ENCODE data around the gene MRPS34.

The MRPS34 gene

DNA sequence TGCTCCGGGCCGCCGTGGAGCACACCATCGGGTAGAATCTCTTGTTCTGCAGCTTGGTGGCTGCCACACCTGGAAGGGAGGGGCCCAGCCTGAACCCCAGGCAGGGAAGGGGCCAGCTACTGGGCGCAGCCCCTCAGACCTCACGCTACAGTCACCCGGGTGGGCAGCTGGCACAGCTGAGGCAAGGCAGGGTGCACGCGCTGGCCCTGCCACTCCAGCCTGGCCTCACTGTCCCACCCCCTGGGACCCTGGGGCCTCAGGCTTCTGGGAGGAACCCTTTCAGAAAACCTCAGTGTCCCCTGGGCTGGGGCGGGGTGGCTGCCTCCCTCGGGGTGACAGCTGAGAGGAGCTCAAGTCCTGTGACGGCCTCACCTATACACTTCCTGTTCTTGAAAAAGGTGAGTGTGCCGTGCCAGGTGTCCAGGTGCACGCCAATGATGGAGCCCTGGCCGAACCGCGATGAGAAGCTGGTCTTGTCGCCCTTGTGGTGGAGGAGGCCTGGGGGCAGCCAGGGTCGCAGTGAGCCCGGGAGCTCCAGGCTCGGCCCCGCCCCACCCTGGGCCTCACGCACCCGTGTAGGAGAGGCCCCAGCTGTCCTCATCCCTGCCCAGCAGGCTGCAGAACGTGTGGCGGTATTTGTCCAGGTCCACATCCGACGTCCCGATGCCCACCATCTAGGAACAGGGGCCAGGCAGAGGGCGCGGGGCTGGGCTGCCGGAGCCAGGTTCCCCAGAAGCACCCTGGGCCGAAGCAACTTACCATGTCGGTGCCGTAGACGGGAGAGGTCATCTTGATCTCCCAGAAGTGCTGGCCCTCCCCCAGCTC lies 4.7 kb upstream of the MRPS34 start:
- Histone ChIP-seq H2AFZ (ENCODE audit: low read depth, low read length) (no peak overlapping the region), H3K4me2 (ENCODE audit: insufficient read depth, low read length) (no peak overlapping the region), H3K27ac (ENCODE audit: low read length) (no peak overlapping the region), H3K9ac (ENCODE audit: low read depth, low read length) (no peak overlapping the region), H3K4me3 (ENCODE audit: low read depth in 1 of 2, low read length in 2 of 2) (no peak overlapping the region), H3K79me2 (ENCODE audit: insufficient read depth, low read length) (peaks cover 69% of the 10 kb centered on the region), H3K36me3 (ENCODE audit: insufficient read depth, low read length) (peaks cover 65% of the 10 kb centered on the region), H3K9me3 (ENCODE audit: insufficient read depth, low read length, severe bottlenecking) (no peaks in the 10 kb centered on the region), H3K27me3 (ENCODE audit: insufficient read depth, low read length, poor library complexity) (no peaks in the 10 kb centered on the region), H4K20me1 (ENCODE audit: insufficient read depth, low read length) (peaks cover 70% of the 10 kb centered on the region), H3K4me1 (ENCODE audit: insufficient read depth, low read length) (peaks cover 44% of the 10 kb centered on the region)
- DNase-seq: no peak
- no peak for TF ChIP-seq EZH2 (IDR thresholded peaks at IDR 0.05; ENCODE audit: borderline replicate concordance, low read depth, low read length, severe bottlenecking)
- TF ChIP-seq, protein P1, sequence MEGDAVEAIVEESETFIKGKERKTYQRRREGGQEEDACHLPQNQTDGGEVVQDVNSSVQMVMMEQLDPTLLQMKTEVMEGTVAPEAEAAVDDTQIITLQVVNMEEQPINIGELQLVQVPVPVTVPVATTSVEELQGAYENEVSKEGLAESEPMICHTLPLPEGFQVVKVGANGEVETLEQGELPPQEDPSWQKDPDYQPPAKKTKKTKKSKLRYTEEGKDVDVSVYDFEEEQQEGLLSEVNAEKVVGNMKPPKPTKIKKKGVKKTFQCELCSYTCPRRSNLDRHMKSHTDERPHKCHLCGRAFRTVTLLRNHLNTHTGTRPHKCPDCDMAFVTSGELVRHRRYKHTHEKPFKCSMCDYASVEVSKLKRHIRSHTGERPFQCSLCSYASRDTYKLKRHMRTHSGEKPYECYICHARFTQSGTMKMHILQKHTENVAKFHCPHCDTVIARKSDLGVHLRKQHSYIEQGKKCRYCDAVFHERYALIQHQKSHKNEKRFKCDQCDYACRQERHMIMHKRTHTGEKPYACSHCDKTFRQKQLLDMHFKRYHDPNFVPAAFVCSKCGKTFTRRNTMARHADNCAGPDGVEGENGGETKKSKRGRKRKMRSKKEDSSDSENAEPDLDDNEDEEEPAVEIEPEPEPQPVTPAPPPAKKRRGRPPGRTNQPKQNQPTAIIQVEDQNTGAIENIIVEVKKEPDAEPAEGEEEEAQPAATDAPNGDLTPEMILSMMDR (IDR thresholded peaks at IDR 0.05; ENCODE audit: borderline replicate concordance, extremely low read depth, low read length, poor library complexity, severe bottlenecking): no peak
- ATAC-seq (ENCODE audit: insufficient read depth, low read depth): no peak

- H3K4me3 ChIP-seq (ENCODE audit: low read depth in 1 of 2, low read length in 2 of 2): no peak overlapping the region
- peaks cover 50% of the 10 kb centered on the region for H3K4me1 ChIP-seq (ENCODE audit: insufficient read depth, low read length)
- peaks cover 72% of the 10 kb centered on the region for H3K79me2 ChIP-seq (ENCODE audit: insufficient read depth, low read length)
- peaks cover 68% of the 10 kb centered on the region for H3K36me3 ChIP-seq (ENCODE audit: insufficient read depth, low read length)
- H3K27ac ChIP-seq (ENCODE audit: low read length): no peak overlapping the region
- no peaks in the 10 kb centered on the region for H3K27me3 ChIP-seq (ENCODE audit: insufficient read depth, low read length, poor library complexity)
- H4K20me1 ChIP-seq (ENCODE audit: insufficient read depth, low read length): peaks cover 70% of the 10 kb centered on the region
- no peak for ATAC-seq (ENCODE audit: insufficient read depth, low read depth)
- TF ChIP-seq EZH2 (IDR thresholded peaks at IDR 0.05; ENCODE audit: borderline replicate concordance, low read depth, low read length, severe bottlenecking): no peak
- TF ChIP-seq, protein P1 (IDR thresholded peaks at IDR 0.05; ENCODE audit: borderline replicate concordance, extremely low read depth, low read length, poor library complexity, severe bottlenecking): no peak
- no peak for DNase-seq
- no peak overlapping the region for H3K4me2 ChIP-seq (ENCODE audit: insufficient read depth, low read length)
- no peak overlapping the region for H2AFZ ChIP-seq (ENCODE audit: low read depth, low read length)
- no peak overlapping the region for H3K9ac ChIP-seq (ENCODE audit: low read depth, low read length)
- H3K9me3 ChIP-seq (ENCODE audit: insufficient read depth, low read length, severe bottlenecking): no peaks in the 10 kb centered on the region
Observed at GRCh38 chr16:1776991-1777374, 4.0 kb upstream of the MRPS34 start.

- peaks cover 70% of the 10 kb centered on the region for H3K36me3 ChIP-seq (ENCODE audit: insufficient read depth, low read length)
- no peaks in the 10 kb centered on the region for H3K27me3 ChIP-seq (ENCODE audit: insufficient read depth, low read length, poor library complexity)
- no peak overlapping the region for H2AFZ ChIP-seq (ENCODE audit: low read depth, low read length)
- H3K79me2 ChIP-seq (ENCODE audit: insufficient read depth, low read length): peaks cover 71% of the 10 kb centered on the region
- H3K9me3 ChIP-seq (ENCODE audit: insufficient read depth, low read length, severe bottlenecking): no peaks in the 10 kb centered on the region
- no peak for TF ChIP-seq EZH2 (IDR thresholded peaks at IDR 0.05; ENCODE audit: borderline replicate concordance, low read depth, low read length, severe bottlenecking)
- TF ChIP-seq, protein P1 (IDR thresholded peaks at IDR 0.05; ENCODE audit: borderline replicate concordance, extremely low read depth, low read length, poor library complexity, severe bottlenecking): no peak
- peaks cover 50% of the 10 kb centered on the region for H3K4me1 ChIP-seq (ENCODE audit: insufficient read depth, low read length)
- no peak overlapping the region for H3K4me3 ChIP-seq (ENCODE audit: low read depth in 1 of 2, low read length in 2 of 2)
- H4K20me1 ChIP-seq (ENCODE audit: insufficient read depth, low read length): peaks cover 66% of the 10 kb centered on the region
- no peak overlapping the region for H3K9ac ChIP-seq (ENCODE audit: low read depth, low read length)
- no peak overlapping the region for H3K4me2 ChIP-seq (ENCODE audit: insufficient read depth, low read length)
- ATAC-seq (ENCODE audit: insufficient read depth, low read depth) (no peak), DNase-seq (no peak)
- H3K27ac ChIP-seq (ENCODE audit: low read length): no peak overlapping the region
Observed at GRCh38 chr16:1776672-1776955, 3.7 kb upstream of the MRPS34 start.
